GM19467 (cell line): Measurements from ENCODE around the gene AUTS2.

Experiments used
- ATAC-seq: cut with Tn5 transposase; IDR thresholded peaks from one replicate; pipeline ENCODE4 v1.9.1; 2021; ENCODE audit warnings: mild to moderate bottlenecking, moderate library complexity; ENCODE audit not compliant: unreplicated experiment

Gene AUTS2

DNA sequence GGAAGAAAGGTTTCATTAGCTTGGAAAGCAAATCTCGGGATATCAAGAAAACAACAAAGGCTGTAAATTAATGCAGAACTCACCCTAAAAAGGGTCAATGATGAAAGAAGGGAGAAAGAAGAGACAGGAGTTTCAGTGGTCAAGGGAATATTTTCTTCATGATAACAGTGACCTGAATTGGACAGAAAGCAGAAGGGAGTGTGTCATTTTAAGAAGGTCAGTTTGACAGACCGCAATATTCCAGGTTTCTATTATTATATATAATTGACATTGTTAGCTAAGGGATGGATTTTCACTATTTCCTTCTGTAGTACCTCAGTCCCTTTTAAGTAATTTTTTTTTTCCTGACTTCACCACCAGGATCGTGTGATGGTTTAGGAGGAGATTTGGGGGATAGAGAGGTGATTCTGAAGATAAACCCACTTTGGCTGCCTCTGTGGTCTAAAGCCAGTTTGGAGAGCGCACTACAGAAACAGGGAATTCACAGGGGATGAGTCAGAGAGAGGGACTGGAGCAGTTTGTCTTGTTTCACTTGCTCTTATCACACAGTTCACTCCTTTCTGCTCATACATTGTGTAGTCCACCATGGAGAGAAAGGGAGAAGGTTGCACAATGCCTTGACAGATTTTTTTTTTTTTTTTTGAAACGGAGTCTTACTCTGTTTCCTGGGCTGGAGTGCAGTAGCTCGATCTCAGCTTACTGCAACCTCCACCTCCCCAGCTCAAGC, 417.9 kb downstream of the AUTS2 start:
- no peak for ATAC-seq

DNA sequence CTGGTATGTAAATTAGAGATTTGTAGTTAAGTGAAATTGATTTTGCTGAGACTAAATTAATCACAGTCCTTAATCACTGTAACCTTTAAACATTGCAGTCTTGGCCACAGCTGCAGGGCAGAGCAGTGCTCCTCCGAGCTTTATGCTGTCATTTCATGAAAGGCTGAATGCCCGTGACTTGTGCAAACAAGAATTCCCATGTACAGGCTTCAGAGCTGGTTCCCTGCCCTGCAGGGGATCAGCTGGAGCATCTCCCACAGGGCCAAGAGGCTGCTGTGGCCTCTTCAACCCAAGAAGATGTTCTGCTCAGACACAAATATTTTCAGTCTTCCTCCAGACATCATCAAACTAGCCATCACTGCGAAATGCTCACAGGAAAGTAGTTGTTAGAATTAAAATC, 419.1 kb downstream of the AUTS2 start:
- ATAC-seq: no peak

DNA sequence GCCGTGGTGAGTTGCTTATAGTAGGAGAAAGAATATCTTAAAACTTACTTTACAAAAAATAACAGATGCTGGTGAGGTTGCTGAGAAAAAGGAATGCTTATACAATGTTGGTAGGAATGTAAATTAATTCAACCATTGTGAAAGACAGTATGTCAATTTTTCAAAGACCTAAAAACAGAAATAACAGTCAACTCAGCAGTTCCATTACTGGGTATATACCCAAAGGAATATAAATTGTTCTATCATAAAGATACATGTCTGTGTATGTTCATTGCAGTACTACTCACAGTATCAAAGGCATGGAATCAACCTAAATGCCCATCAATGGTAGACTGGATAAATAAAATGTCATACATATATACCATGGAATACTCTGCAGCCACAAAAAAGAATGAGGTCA, 420.4 kb downstream of the AUTS2 start:
- ATAC-seq: no peak

GRCh38 chr7:70027867-70028266, 429.6 kb downstream of the AUTS2 start:
- ATAC-seq: no peak

GRCh38 chr7:70028620-70029019, 430.3 kb downstream of the AUTS2 start:
- ATAC-seq: no peak

- ATAC-seq: no peak
Observed at GRCh38 chr7:70029993-70030392, 431.7 kb downstream of the AUTS2 start.

- ATAC-seq: no peak
Observed at GRCh38 chr7:70030745-70031144, 432.5 kb downstream of the AUTS2 start.

DNA sequence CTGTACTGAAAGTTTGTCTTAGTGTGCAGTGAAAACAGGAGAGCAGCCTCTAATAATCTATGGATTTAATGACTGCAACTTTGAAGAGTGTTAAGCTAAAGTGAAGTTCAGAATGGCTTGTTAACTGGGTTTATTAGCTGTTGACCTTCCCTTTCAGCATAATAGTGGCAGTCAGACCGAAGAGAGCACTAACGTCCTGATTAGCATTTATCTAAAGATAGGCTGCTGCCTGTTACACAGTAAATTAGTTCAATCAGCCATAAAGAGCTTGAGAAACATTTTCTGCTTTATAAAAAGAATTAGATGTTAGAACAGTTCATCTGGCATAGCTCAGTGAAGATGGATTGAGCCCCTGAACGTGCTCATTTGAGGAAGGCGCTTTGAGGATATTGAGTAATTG, 433.0 kb downstream of the AUTS2 start:
- ATAC-seq: no peak

GRCh38 chr7:70032649-70033048, 434.4 kb downstream of the AUTS2 start:
- no peak for ATAC-seq

- ATAC-seq: no peak
Observed at GRCh38 chr7:70033226-70033625, 435.0 kb downstream of the AUTS2 start.

DNA sequence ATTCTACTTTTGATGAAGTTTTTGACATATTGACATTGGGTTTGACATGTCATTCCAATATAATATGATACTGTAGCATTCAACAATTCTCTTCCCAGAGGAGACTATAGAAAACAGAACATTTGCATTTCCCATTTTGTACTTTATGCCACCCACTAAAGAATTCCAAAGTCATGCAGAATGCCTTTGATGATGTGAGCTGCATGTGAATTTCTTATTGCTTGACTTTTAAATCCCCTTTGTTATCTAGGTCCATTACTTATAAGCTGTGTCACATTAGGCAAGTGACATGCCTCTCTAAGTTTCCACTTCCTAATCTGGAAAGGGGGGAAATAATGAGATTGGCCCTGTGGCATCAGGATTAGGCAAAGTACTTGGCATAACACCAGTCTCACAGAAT, 436.7 kb downstream of the AUTS2 start:
- no peak for ATAC-seq

- no peak for ATAC-seq
Observed at GRCh38 chr7:70035519-70035918, 437.2 kb downstream of the AUTS2 start.

DNA sequence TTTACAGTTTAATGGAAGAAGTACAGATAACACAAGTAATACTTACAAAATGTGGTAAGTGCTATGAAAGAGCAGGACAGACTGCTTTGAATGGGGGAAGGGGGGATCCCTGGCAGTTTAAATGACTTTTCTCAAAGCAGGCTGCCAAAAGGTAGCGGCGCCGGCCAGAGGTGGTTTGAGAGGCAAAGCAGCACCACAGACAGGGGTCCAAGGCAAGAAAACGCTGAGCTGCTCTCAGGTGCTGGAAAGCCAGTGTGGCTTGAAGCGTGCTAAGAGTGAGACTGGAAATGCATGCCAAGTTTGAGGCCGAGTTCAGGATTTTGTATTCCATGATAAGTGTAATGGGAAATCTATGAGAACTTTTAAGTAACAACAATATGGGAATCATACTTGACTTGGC, 437.7 kb downstream of the AUTS2 start:
- ATAC-seq: no peak

DNA sequence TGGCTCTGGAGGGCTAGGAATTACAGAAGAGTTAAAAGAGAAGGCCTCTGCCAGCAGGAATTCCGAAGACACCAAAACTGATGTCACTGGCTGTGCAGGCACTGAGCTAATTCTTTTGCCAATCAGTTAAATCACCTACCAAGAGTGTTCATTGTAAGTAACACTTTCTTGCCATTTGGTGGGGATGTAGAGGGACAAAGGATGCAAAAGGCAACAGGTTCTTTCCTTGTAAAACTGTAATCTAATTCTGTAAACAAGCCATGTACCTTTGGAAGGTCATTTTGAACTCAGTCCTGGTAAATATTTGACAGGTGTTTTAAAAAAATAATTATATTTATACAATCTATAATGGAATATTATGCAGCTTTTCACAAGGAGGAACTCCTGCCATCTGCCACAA, 438.4 kb downstream of the AUTS2 start:
- ATAC-seq: no peak

- ATAC-seq: no peak
Observed at GRCh38 chr7:70037171-70037933, 439.1 kb downstream of the AUTS2 start.

DNA sequence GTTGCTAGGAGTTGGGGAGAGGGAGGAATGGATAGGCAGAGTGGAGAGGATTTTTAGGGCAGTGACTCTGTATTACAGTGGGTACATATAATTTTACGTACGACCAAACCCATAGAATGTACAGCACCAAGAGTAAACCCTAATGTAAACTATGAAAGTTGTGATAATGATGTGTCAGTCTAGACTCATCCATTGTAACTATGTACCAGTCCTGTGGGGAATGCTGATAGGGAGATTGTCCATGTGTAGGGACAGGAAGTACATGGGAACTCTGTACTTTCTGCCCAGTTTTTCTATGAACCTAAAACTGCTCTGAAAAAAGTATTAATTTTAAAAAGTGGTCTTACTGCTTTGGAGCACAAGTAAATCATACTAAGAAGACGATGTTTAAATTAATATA, 441.8 kb downstream of the AUTS2 start:
- no peak for ATAC-seq

DNA sequence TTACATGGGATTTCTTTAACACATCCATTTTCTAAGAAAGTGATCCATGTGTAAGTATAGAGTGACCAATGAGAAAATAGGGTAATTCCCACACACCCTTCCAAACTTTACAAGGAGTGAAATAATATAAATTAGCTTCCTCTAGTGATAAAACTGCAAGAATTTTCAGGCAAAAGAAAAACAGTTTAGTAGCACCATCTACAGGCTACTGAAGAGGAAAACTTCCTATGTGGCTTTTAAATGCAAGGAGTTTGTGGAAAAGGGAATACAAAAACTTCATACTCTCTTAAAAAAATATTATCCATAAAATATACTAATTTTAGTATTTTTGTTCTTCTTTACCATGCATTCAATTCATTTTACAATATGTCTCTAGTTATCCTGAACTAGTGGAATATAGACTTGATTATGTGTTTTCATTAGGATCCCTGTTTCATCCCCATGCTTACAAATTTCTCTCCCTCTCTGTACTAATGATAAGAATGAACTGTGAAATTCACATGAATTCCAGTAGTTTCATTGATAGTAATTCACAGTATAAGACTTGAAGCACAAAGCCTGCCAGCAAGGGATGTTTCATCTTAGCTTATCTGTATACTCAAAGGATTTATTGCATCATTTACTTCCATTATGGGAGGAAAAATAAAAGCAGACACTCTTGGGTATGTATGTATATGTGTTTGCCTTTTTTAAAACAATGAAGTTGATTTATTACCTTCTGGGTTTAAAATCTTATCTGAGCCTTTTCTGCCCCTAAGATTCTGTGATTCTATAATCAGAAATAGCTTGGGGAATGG, 442.9 kb downstream of the AUTS2 start:
- ATAC-seq: no peak

DNA sequence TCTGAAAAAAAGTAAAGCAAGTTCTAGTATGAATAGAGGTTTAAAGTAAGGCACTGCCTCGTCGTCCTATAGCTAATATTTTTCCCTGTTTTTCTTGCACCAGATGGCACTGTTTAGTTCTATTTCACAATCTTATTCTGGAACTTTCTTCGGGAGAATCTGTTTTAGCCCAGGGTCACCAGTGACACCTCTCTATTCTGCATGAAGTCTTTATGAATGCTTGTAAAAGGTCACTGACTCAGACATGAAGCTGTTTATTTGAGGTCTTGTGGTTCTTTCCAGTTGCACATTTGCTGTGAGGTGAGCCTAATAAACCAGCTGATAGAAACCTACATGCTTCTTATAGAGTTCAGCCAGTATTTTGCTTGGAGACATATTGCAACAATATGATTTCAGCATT, 444.3 kb downstream of the AUTS2 start:
- ATAC-seq: no peak

GRCh38 chr7:70043015-70043538, 444.8 kb downstream of the AUTS2 start:
- no peak for ATAC-seq

- no peak for ATAC-seq
Observed at GRCh38 chr7:70044064-70044463, 445.8 kb downstream of the AUTS2 start.

DNA sequence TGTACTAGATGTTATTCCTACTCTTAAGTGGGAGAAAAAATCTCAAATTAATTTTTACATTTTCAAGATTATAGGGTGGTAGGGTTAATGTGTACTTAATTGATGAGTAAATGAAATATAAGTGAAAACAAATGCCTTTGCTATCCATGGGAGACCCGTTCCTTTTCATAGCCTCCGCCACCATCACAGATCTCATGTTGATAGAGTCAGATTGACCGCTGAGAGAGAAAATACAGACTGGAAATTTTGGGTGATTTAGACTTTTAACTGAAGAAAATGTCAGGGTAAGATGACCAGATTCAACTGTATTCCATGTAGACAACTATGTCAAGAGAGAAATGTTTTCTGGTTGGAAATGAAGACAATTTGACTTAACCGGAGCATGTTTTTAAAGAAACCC, 446.2 kb downstream of the AUTS2 start:
- ATAC-seq: no peak

GRCh38 chr7:70044981-70045380, 446.7 kb downstream of the AUTS2 start:
- ATAC-seq: no peak
